ENCODE data around the gene NIT2.
"Not testable (repeated sequence)": the region's sequence is repeated elsewhere in the genome, so short reads cannot be mapped to it uniquely, and the experiment has no call there.

The NIT2 gene, protein sequence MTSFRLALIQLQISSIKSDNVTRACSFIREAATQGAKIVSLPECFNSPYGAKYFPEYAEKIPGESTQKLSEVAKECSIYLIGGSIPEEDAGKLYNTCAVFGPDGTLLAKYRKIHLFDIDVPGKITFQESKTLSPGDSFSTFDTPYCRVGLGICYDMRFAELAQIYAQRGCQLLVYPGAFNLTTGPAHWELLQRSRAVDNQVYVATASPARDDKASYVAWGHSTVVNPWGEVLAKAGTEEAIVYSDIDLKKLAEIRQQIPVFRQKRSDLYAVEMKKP

GRCh38 chr3:100334488-100335351, at the start of gene NIT2:
Gene NIT2, plus strand, starts transcription at chr3:100334757. Its CDS starts 35 bp downstream, at chr3:100334792.
- peak; percentile 72 for FAIRE-seq

- FAIRE-seq = no peak
Observed at GRCh38 chr3:100288288-100288894, 46.2 kb upstream of the NIT2 start.

DNA sequence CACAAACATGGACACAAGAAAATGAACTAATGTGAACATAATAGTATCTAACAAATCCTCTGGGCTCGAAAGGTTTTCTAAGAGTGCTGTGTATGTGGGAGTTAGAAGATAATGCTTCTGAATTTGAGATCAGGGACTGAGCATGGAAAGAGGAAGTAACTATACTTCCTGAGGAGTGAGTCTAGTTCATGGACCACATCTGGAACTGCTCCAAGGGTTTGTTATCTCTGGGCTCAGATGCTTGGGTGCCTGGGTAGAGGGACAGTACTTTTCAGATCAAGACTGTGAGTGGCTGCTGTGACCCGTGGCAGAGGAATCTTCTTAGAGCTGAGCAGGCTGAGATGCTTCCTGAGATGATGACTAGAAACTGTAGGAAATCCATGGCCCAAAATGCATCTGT, 45.2 kb upstream of the NIT2 start:
- FAIRE-seq = no peak

DNA sequence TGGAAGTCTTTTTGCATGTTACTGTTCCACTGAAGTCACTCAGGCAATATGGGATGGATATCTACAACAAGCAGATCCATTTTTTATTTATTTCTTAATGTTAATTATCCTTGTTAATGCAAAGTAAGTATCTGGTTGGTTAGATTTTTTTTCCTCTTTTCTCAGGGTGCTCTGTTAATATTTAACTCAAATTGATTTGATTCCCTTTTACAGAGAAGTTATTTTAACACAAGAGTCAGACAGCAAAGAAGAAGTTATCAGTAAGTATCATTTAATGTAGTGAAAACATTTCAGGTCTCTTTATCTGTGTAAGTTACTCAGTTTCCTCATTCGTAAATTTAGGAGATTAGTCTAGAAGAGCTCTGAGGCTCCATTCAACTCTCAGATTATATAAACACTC, 39.5 kb upstream of the NIT2 start:
- no peak for FAIRE-seq

DNA sequence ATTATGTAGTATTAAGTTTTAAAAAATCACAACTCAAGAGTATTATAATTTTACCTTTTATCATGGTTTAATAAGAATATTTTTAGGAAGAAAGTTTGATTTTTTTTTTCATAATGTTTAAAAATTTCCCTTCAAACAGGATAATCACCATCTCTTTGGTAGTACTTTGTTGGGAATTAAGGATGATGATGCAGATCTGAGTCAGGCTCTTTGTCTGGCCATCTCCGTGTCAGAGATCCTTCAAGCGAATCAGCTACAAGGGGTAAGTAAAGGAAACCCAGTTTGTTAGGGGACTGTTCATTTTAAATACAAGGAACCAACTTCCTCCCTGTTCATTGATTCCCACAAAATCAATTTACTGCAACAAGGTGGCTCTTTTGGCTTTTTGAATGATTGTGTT, 36.8 kb upstream of the NIT2 start:
- FAIRE-seq = peak; percentile 40

GRCh38 chr3:100299016-100299415, 35.5 kb upstream of the NIT2 start:
- FAIRE-seq = no peak

- FAIRE-seq = no peak
Observed at GRCh38 chr3:100306695-100307094, 27.9 kb upstream of the NIT2 start.

DNA sequence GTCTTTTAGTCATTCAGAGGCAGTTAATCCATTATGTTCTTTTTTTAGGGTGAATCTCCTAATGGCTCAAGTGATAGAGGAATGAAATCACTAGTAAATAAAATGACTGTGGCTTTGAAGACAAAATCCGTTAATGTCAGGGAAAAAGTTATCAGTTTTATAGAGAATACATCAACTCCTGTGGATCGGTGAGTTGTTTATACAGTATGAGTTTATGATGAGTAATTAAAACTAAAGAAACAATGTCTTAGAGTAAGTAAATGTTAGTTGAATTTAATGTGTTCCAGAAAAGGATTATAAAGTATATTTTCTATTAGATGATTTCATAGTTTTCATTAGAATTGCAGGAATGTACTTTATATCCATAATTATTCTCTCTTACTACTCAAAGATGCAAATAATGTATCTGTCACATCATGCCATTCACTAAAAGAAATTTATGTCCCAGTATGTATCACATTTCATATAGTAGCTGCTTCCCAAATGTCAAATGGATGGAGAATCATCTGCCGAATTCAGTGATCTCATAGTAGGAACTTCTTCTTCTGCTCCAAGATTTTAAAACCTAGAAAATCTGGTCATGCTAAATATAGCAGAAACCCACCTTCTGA, 24.1 kb upstream of the NIT2 start:
- no peak for FAIRE-seq

GRCh38 chr3:100311011-100311410, 23.5 kb upstream of the NIT2 start:
- no peak for FAIRE-seq

DNA sequence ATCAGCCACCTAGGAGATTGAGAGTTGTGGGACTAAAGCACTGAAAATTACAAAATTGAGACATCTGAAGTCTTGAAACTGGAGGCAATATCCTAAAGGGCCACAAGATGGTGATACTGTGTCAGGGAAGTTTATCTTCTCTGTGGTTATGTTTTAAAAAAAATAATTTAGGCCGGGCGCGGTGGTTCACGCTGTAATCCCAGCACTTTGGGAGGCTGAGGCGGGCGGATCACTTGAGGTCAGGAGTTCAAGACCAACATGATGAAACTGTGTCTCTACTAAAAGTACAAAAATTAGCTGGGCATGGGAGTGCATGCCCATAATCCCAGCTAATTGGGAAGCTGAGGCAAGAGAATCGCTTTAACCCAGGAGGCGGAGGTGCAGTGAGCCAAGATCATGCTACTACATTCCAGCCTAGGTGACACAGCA, 17.9 kb upstream of the NIT2 start:
- FAIRE-seq = peak; percentile 84

- FAIRE-seq = peak; percentile 79
Observed at GRCh38 chr3:100317912-100318311, 16.6 kb upstream of the NIT2 start.

DNA sequence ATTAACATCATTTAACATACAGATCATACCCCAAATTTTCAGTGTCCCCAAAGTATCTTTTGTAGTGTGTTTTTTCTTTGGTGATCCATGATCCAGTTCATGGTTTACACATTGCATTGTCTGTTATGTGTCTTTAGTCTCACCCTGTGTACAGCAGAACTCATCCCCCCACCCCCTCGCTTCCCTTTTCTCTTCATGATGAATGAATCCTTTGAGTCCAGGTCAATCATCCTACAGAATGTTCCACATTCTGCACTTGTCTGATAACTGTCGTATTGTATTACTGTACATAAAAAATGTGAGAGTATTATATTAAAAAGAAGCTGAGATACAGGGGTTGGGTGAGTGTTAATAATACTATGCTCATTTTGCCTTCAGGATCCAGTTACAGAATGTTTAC, 14.6 kb upstream of the NIT2 start:
- FAIRE-seq = no peak

DNA sequence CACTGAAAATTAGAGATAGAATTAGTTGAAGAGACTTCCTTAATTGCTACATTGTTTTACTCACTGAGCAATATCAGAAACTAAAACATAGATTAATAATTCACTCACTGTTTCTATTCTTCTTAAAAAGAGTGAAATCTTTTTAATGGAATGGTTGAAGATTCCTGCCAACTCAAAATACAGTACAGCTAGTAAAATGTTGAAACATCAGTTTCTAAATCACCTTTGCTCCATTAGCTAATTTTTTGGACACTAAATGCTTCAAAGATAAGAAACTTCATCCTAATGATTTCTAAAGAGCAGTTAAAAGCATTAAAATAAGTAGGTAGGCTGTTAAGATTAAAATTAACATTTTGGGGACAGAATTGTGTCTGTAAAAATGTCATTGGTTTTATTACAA, 10.5 kb upstream of the NIT2 start:
- FAIRE-seq = no peak

DNA sequence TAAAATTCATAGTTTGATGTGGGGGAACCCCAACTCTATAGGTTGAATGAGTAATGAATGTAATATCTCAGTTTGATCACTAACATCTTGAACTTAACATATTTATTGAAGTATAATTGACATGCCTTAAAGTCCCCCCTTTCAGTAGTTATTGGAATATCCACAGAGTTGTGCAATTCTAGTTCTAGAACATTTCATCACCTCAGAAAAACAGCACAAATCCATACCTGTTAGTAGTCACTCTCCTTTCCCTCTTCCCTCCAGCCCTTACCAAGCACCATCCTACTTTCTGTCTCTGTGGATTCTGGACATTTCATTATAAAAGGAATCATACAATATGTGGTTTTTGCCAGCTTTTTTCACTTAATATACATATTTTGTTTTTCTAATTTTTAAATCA, 8.7 kb upstream of the NIT2 start:
- no peak for FAIRE-seq

- FAIRE-seq = not testable (repeated sequence)
Observed at GRCh38 chr3:100327377-100327776, 7.2 kb upstream of the NIT2 start.

DNA sequence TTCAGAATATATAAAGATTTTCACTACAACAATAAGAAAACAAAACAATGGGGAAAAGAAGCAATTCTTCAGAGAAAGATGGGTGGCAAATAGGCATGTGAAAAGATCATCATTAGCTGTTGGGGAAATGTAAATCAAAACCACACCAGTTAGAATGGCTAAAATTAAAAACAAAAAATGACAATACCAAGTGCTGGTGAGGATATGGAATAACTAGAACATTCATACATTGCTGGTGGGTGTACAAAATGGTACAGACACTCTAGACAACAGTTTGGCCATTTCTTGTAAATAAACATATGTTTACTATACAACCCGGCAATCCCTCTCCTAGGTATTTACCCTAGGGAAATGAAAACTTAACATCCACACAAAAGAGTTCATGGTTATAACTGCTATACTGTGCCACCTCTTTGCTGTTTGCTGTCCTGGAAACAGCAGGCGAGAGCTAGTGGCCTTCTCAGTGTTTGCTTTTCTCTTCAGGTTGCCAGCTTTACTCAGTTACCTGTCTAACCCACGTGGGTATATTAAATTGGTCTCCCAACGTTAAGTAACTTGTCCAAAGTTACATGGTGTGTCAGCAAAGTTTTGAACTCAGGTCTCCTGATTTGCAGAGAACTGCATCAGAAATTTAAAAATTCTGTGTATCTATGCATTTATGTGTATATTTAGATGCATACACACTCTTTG, 4.6 kb upstream of the NIT2 start:
- no peak for FAIRE-seq

GRCh38 chr3:100330651-100331050, 3.9 kb upstream of the NIT2 start:
- no peak for FAIRE-seq

DNA sequence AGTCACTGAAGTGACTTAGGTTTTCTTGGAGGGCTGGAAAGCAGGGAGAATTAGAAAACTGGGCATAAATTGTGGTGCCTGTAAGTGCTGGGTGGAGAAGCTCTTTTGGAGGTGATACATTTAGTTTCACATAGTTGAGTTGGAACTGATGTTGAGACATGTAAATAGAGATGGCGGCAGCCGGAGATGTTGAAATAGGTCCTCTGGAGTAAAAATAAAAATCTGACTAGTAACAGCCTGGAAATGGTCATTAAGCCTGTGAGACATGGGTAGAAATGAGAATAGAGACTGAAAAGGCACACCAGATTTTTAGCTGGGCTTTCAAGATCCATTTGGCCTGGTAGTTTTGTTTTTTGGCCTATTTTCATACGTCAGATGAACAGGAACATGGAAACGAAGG, 2.9 kb upstream of the NIT2 start:
- no peak for FAIRE-seq

- FAIRE-seq = no peak
Observed at GRCh38 chr3:100333051-100333450, 1.5 kb upstream of the NIT2 start.

DNA sequence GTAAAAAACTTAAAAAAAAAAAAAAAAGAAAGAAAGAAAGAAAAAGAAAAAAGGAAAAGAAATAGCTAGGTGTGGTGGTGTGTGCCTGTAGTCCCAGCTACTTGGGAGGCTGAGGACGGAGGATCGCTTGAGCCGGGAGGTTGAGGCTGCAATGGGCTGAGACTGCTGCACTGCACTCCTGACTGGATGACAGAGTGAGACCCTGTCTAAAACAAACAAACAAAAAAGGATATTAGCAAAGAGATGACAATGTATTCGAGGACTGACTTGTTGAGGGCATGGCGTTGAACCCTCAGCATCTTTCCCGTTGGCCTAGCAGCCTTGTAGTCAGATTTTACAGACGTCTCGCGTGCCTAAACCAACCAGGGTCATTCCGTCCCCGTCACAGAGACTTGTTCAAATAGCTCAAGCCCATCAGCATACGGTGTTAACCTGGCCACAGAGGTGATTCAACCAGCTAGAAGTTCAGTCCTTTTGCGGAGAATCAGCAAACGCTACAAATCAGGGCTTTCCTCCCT, 528 bp upstream of the NIT2 start:
- FAIRE-seq = no peak

DNA sequence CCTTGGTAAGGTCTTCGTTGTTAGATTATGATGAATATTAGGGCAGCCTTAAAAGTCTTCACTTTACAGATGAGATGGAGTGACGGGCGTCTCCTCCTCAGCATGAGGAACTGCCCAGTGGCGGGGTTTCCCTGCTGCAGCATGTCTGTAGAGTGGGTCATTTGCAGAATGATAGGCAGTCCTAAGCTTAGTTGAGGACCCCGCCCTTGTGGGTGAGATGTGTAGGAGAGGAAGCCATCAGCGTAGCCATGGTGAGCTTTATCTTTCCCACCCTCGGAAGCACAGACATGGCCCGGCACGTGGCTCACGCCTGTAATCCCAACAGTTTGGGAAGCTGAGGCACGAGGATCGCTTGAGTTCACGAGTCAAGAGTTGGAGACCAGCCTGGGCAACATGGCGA, 877 bp downstream of the NIT2 start:
- FAIRE-seq = no peak

DNA sequence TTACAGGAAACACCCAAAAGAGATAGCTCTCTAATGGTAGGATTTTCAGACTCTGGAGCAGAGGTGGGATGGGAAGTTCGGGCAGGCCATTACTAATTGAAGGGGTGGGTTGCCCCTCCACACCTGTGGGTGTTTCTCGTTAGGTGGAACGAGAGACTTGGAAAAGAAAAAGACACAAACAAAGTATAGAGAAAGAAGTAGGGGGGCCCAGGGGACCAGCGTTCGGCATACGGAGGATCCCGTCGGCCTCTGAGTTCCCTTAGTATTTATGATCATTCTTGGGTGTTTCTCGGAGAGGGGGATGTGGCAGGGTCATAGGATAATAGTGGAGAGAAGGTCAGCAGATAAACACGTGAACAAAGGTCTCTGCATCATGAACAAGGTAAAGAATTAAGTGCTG, 1.7 kb downstream of the NIT2 start:
- FAIRE-seq = not testable (repeated sequence)

DNA sequence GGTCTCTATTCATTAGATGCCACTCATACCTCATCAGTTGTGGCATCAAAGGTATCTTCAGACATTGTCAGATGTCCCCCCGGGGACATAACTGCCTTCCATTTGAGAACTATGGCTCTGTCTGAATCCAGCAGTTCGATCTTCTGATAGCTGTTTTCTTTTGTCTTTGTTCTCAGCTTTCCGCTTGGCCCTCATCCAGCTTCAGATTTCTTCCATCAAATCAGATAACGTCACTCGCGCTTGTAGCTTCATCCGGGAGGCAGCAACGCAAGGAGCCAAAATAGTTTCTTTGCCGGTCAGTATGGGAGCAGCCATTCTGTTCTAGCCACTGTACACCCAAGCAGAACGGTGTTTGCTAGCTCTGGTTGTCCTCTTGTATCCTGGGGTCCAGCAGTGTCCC, 4.4 kb downstream of the NIT2 start:
- FAIRE-seq = no peak
